Upper lobe of right lung (tissue), 1 donor: ENCODE measurements around the gene ACADL. TPM values are rescaled to one million over a fixed set of nuclear protein-coding genes. Genes with fewer than 3 reads are reported as not detected.

Experiments
- ATAC-seq: fragments of 200-7000 bp; cut with Tn5 transposase; one replicate; pipeline ENCODE4 v1.9.1; 2020; ENCODE audit warnings: mild to moderate bottlenecking, moderate library complexity
- DNase-seq: peaks from one replicate; pipeline ENCODE4 v3.0.0-alpha.2; 2020
- H3K27ac ChIP-seq: fragments of 200-600 bp; one replicate; pipeline ENCODE4 v1.8.0; 2022
- H3K27me3 ChIP-seq: fragments of 200-600 bp; one replicate; pipeline ENCODE4 v1.8.0; 2022; ENCODE audit warnings: mild to moderate bottlenecking
- H3K36me3 ChIP-seq: fragments of 200-600 bp; one replicate; pipeline ENCODE4 v1.8.0; 2022
- H3K4me1 ChIP-seq: fragments of 200-600 bp; one replicate; pipeline ENCODE4 v1.8.0; 2022
- H3K4me3 ChIP-seq: fragments of 200-600 bp; one replicate; pipeline ENCODE4 v1.8.0; 2022; ENCODE audit warnings: mild to moderate bottlenecking
- H3K9me3 ChIP-seq: fragments of 200-600 bp; one replicate; pipeline ENCODE4 v1.8.0; 2022
- intact Hi-C: fragments of 100-400 bp; cut with DNase I; formaldehyde crosslinking; loops from one replicate; pipeline ENCODE4 v1.11.0; 2022
- total RNA-seq: library from RNA; stranded (reverse); fragmentation: NEBNext Ultra II Directional; extraction: Animal tissue kit (Norgen Biotek cat#: 25700); gene quantifications from one replicate; pipeline ENCODE4 v1.2.1, GENCODE V29; 2021
- TF ChIP-seq, protein P1 (sequence below): fragments of 200-600 bp; IDR thresholded peaks from one replicate; pipeline ENCODE4 v1.8.0; 2022; ENCODE audit warnings: antibody characterized with exemption
- donor health status: DM: no; HTN: yes; CAD: no; lungs with severe emphysema.

The ACADL gene
- total RNA-seq, 1 donor from 2014 or later, result 41.6 TPM

DNA sequence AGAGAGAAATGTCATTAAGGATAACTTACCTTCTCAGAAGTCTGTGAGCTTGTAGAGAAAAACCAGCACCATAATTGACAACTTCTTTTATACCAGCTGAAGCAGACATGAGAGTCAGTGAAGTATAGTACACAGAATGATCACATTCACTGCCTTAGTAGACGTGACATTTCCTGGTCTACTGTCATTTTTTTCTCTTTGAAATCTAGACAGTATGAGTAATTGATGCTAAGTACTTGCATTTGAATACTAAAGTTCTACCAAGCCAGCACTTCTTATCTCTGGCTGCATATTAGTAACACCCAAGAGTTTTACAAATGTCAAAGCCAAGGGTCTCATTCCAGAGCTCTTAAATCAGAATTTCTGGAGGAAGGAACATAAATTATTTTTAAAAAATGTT is 25.4 kb upstream of the ACADL start:
- TF ChIP-seq, protein P1, sequence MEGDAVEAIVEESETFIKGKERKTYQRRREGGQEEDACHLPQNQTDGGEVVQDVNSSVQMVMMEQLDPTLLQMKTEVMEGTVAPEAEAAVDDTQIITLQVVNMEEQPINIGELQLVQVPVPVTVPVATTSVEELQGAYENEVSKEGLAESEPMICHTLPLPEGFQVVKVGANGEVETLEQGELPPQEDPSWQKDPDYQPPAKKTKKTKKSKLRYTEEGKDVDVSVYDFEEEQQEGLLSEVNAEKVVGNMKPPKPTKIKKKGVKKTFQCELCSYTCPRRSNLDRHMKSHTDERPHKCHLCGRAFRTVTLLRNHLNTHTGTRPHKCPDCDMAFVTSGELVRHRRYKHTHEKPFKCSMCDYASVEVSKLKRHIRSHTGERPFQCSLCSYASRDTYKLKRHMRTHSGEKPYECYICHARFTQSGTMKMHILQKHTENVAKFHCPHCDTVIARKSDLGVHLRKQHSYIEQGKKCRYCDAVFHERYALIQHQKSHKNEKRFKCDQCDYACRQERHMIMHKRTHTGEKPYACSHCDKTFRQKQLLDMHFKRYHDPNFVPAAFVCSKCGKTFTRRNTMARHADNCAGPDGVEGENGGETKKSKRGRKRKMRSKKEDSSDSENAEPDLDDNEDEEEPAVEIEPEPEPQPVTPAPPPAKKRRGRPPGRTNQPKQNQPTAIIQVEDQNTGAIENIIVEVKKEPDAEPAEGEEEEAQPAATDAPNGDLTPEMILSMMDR, result no peak
- H3K4me3 ChIP-seq, result no peak overlapping the region
- no peaks in the 10 kb centered on the region for H3K9me3 ChIP-seq
- H3K36me3 ChIP-seq, result no peaks in the 10 kb centered on the region
- H3K27ac ChIP-seq, result no peak overlapping the region
- DNase-seq (no peak), ATAC-seq (no peak)
- intact Hi-C loops, result no loop called here
- H3K4me1 ChIP-seq, result no peaks in the 10 kb centered on the region
- H3K27me3 ChIP-seq, result no peaks in the 10 kb centered on the region

- H3K36me3 ChIP-seq, result no peaks in the 10 kb centered on the region
- peak; percentile 73 for DNase-seq
- peak; percentile 96 for ATAC-seq
Observed at GRCh38 chr2:210233487-210233886, 8.2 kb upstream of the ACADL start.

DNA sequence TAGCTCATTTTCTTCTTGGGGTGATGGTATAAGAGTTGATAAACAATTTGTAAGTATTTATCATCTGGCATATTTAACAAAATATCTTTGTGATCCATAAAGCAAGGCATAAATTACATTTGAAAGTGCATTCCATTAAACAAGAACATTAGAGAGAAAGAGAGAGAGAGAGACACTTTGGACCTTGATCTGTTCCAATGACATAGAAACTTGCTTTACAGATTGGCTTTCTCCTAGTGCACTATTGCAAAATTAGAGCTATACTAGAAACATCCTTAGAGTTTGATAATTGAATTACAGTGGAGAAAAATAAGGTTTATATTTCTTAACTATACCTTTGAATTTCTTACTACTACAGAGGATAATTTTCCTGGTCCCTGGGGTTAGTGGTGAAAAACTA is 5.7 kb upstream of the ACADL start:
- ATAC-seq (no peak), DNase-seq (no peak)
- H3K27ac ChIP-seq, result no peak overlapping the region
- H3K36me3 ChIP-seq, result no peaks in the 10 kb centered on the region
- no peaks in the 10 kb centered on the region for H3K4me1 ChIP-seq
- H3K9me3 ChIP-seq, result no peaks in the 10 kb centered on the region
- no peak overlapping the region for H3K4me3 ChIP-seq
- intact Hi-C loops, result no loop called here
- TF ChIP-seq, protein P1, result no peak
- H3K27me3 ChIP-seq, result peaks cover 7% of the 10 kb centered on the region

More at GRCh38 chr2:210233487-210233886, 8.2 kb upstream of the ACADL start:
- Histone ChIP-seq H3K4me1 (no peaks in the 10 kb centered on the region), H3K27ac (no peak overlapping the region), H3K27me3 (no peaks in the 10 kb centered on the region), H3K9me3 (no peaks in the 10 kb centered on the region), H3K4me3 (no peak overlapping the region)
- TF ChIP-seq, protein P1, result no peak
- intact Hi-C loops, result no loop called here

DNA sequence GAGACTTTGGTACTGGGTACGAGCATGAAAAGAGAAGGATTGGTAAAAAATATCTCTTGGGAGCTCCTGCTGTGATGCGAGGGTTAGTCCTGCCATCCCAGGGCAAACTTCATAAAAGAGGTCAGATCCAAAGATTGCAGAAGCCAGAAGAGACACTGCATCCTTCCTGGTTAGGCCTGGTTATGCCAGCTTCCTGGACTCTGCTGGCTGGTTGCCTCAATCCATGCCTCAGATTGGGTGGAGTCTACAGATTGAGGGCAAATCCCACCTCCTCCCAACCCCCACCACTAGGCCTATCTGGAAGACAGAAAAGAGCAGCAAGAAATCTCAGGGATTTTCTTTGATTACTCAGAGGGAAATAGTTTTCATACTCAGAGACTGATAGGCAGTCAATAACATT is 5.3 kb upstream of the ACADL start:
- no peak overlapping the region for H3K27ac ChIP-seq
- ATAC-seq, result no peak

DNA sequence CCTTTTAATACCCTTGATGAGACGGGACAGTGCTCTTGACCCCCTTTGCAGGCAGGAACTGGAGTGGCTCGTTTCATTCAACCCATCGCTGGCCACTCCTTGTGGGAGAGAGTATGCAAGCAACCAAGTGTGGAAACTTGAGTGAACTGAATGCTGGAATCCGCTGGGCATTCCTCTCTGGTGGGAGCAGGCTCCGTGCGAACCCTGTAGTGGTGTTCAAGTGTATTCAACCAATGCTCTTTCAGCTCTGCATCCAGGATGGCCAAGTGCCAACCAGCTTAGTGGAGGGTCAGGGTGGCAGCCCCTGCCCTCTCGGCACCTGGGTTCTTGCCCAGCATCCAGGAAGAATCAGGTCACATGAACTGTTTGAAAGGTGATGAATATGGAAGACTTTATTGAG is 3.3 kb upstream of the ACADL start:
- TF ChIP-seq, protein P1, result no peak
- H3K36me3 ChIP-seq, result no peaks in the 10 kb centered on the region
- intact Hi-C loops, result no loop called here
- no peaks in the 10 kb centered on the region for H3K9me3 ChIP-seq
- H3K27me3 ChIP-seq, result peaks cover 23% of the 10 kb centered on the region
- H3K4me1 ChIP-seq, result no peaks in the 10 kb centered on the region
- DNase-seq, result no peak
- no peak for ATAC-seq
- H3K27ac ChIP-seq, result no peak overlapping the region
- no peak overlapping the region for H3K4me3 ChIP-seq

More for the DNA sequence above, 5.3 kb upstream of the ACADL start:
- intact Hi-C loops, result no loop called here
- H3K4me1 ChIP-seq, result no peaks in the 10 kb centered on the region
- no peaks in the 10 kb centered on the region for H3K36me3 ChIP-seq
- H3K27me3 ChIP-seq, result peaks cover 11% of the 10 kb centered on the region
- H3K4me3 ChIP-seq, result no peak overlapping the region
- DNase-seq, result no peak
- no peaks in the 10 kb centered on the region for H3K9me3 ChIP-seq
- TF ChIP-seq, protein P1, result no peak
